ENCODE results near the gene ZNF587.
A peak's percentile ranks its signal among the peaks of the same experiment; 100 is the strongest.
"Not testable (repeated sequence)": the region's sequence is repeated elsewhere in the genome, so short reads cannot be mapped to it uniquely, and the experiment has no call there.

Gene ZNF587

DNA sequence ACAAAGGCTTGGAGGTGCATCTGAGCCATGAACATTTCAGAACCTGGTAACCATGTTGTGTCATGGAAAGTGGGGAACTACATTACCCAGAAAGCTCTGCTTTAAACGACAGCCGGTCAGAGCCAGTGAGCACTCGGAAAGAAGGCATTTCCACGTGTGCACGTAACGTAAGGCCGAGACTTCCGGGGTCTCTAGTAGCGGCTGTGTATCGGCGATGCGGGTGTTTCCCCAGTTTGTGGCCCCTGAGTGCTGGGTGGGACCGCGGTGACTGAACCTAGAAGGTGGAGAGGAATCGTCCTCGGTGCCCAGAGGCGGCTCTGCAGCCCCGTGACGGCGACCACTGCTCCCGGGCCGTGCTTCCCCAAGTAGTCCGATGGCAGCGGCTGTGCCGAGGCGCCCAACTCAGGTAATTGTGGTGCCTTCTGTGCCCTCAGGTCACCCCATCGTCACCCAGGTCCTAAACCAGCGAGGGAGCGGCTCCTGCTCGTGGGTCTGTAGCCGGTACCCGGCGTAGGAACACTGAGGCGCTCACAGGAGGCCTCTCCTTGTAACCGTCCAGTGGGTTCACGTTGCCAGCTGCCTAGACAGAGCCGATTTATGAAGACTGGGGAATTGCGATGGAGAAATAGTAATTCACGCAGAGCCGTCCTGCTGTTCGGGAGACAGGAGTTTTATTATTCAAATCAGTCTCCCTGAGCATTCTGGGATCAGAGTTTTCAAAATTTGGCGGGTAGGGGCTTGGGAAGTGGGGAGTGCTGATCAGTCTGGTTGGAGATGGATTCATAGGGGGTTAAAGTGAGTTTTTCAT is at the start of gene ZNF587:
Gene ZNF587 (plus strand): TSS at position 194 of the 808 bp plus-strand sequence. CDS start 180 bp downstream, at position 374.
- DNase-seq, result peak; percentile 86 to 90

DNA sequence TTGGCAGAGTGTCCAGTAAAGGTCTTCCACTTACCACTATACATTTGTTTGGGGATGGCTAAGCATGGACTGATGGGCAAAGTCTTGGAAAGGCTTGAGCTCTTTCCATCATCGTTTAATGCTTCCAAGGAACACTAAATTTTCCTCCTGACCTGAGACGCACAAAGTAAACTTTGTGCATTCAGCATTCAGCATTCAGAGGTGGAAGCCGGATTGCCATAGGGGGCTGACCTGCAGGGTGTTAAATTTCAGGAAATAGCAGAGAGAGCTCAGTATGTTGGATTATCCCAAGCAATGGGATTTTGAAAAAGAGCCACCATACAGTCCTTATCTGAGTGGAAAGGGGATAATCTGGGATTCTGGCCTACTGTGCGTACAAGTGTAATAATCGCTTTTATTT is 49.0 kb upstream of the ZNF587 start:
- DNase-seq, result no peak

DNA sequence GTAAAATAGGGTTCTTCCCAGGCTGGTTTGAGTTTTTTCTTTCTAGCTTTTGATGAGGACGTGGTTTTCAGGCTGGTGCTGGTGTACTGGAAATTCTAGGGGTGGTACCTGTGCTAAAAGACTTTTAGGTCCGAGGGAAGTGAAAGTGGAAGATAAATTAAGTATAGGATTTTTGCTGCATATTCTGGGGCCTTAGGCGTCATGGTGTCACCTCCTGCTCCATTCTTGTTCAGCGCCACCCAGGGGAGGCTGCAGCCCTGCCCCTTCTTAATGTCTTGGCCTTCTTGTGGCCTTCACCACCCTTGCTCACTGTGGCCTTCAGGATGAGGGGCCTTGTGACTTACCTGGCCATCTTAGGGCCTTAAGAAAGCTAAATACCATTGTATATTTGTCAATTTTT is 47.4 kb upstream of the ZNF587 start:
- DNase-seq, result no peak

DNA sequence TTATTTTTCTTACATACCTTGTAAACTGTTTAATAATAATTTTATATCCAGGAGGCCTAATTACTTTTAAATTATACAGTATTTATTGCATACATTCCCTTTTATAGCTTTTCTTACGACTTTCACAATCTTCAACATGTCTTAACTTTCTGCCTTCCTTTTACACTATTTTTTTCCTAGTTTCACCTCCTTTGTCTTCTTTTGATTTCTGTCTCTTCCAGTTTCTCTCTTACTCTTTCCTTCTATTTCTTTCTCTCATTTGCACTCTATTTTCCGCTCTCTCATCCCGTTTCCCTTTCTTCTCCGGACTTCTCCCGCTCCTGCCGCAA is 46.4 kb upstream of the ZNF587 start:
- no peak for DNase-seq

DNA sequence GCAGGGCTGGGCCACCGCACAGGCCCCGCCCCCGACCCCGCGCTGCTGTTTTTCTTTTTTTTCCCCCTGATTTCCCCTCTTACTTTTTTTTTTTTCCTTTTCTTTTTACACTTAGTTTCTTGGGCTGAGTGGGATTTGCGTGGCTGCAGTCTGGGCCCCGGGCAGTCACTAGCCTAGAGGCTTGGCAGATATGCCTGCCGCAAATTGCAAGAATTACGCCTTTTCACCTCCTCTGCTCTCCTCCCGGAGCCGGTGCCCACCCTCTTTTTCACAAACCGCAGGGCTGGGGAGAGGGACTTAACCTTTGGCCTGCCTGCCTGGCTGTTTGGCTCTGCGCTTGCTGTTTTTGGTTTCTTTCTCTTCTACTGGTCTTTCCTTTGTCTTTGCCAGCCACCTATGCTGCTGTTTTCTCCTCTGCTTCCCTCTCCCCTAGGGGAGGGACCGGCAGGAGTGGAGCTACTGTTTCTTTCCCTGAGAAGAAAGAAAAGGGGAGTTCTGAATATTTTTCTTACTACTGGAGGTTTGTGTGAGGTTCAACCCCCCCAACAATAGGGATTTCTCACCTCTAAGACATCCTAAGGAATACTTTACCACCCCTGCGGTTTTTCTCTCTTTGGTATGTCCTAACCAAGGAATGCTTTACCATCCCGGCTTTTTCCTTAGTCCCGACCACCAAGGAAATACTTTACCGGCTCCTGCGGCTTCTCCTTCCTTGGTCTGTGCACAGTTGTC is 45.9 kb upstream of the ZNF587 start:
- no peak for DNase-seq

DNA sequence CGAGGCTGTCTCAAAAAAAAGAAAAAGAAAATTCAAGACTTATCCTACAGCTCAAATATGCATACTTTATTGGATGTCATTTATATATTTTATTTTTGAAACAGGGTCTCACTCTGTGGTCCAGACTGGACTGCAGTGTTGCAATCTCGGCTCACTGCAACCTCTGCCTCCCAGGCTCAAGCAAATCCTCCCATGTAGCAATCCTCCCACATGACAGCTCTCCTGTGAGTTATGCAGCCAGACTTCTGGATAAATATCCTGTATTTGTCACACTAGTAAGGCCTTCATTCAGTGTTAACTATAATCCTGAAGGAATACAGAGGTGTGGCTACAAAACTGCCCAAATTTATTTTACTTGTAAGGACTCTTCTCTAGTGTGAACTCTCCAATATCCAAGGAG is 42.1 kb upstream of the ZNF587 start:
- no peak for DNase-seq

DNA sequence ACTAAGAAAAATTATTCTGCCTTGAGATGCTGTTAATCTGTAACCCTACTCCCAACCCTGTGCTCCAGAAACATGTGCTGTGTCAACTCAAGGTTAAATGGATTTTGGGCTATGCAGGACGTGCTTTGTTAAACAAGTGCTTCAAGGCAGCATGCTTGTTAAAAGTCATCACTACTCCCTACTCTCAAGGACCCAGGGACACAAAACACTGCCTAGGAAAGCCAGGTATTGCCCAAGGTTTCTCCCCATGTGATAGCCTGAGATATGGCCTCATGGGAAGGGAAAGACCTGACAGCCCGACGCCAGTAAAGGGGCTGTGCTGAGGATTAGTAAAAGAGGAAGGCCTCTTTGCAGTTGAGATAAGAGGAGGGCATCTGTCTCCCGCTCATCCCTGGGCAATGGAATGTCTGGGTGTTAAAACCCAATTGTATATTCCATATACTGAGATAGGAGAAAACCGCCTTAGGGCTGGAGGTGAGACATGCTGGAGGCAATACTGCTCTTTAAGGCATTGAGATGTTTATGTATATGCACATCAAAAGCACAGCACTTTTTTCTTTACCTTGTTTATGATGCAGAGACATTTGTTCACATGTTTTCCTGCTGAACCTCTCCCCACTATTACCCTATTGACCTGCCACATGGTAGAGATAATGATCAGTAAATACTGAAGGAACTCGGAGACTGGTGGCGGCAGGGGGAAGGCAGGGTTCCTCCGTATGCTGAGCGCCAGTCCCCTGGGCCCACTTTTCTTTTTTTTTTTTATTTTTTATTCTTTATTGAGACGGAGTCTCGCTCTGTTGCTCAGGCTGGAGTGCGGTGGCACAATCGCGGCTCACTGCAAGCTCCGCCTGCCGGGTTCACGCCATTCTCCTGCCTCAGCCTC is 39.0 kb upstream of the ZNF587 start:
- not testable (repeated sequence) for DNase-seq

DNA sequence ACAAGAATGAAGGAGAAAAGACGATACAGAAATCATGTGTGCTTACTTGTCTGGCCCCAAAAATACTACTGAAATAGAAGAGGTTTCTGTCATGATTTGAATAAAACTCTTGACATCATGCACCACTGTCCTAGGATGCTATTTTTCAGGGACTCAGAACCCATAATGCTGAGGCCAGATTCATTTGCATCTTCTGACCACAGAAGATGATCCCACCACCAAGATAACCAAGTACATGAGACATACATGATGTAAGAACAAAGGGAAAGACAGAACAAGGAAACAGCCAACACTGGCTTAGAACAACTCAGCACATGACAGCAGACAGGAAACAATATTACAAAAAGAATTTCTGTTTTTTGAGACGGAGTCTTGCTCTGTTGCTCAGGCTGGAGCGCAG is 37.4 kb upstream of the ZNF587 start:
- no peak for DNase-seq

DNA sequence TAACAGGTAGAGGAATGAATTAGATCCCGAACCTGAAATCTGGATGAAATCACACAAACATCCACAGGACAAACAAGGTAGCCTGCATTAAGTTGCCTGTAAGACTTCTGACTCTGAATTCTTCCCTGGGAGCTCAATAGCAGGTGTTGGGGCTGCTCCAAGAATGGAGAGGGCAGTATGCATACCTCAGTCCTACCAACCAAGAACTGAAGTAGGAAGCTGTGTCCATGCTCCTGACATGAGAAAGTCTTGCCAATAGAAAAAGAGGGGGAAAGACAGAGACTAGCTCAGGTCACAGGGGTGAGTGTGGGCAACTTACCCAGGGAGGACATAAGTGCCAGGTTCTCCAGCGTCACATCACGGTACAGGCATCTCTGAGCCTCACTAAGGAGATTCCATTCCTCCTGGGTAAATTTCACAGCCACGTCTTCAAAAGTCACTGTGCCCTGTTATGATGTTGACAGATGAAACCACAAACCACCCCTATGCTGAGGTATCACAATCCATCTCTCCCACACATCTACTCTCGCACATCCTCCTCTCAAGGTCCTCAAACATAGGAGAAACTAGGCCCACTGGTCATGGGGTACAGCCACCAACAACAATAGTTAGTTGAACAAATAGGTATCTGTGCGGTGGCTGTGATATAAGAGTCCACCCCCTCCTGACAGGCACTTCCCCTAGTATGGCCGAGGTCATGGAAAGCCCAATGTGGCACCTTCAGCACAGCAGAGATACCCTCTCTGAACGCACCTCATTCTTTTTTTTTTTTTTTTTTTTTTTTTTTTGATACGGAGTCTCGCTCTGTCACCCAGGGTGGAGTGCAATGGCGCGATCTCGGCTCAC is 36.5 kb upstream of the ZNF587 start:
- DNase-seq, result not testable (repeated sequence)

DNA sequence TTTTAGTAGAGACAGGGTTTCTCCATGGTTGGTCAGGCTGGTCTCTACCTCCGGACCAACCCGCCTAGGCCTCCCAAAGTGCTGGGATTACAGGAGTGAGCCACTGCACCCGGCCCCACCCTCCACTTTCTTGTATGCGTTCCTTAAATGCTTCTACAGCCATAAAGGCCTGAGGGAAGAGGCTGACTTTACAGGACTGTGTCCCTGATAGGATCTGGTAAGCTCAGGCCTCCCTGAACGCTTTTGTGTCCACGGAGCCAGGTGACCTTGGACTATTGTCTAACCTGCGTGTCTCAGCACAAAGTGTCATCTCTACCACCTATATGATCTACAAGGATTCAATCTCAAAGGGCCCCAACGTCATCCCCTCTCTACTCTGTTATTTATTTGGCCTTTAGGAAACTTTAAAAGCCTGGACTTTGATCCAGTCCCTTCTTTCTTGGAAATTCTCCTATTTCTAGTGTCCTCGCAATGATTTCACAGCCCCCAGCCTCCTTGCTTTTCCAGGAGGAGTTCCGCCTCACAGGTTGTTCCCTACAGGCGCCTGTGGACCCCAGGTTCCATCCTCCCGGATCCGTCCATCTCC is 35.6 kb upstream of the ZNF587 start:
- no peak for DNase-seq

DNA sequence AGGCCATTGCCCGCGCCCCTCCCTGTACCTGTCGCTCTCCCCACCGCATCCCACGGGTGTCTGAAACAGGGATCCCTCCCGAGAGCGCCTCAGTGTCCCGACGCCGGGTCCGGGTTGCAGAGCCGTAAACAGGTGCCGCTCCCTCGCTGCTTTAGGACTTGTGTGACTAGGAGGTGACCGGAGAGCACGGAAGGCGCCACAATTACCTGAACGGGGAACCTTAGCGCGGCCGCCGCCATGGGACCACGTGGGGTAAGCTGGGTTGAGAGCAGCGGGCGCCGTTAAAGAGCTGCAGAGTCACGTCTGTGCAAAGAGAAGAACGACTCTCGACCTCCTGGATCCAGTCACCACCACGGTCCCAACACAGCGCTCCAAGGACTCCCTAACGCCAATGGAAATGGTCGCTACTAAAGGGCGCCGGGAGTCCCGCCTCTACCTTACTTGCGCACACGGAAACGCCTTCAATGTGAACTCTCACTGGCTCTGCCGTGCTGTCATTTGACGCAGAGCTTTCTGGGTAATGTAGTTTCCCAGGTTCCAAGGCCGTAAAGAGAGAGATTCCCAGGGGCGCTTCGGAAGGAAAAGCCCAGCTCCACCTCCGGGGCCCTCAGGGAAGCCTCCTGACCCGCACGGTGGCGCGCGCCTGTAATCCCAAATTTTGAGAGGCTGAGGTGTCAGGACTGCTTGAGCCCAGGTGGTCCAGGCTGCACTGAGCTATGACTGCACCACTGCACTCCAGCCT is 35.0 kb upstream of the ZNF587 start, which contains the start of gene ZNF552:
Gene ZNF552 (minus strand): TSS at position 409 of the 742 bp plus-strand sequence. CDS start 170 bp downstream, at position 239.
- DNase-seq, result peak; percentile 79 to 87

DNA sequence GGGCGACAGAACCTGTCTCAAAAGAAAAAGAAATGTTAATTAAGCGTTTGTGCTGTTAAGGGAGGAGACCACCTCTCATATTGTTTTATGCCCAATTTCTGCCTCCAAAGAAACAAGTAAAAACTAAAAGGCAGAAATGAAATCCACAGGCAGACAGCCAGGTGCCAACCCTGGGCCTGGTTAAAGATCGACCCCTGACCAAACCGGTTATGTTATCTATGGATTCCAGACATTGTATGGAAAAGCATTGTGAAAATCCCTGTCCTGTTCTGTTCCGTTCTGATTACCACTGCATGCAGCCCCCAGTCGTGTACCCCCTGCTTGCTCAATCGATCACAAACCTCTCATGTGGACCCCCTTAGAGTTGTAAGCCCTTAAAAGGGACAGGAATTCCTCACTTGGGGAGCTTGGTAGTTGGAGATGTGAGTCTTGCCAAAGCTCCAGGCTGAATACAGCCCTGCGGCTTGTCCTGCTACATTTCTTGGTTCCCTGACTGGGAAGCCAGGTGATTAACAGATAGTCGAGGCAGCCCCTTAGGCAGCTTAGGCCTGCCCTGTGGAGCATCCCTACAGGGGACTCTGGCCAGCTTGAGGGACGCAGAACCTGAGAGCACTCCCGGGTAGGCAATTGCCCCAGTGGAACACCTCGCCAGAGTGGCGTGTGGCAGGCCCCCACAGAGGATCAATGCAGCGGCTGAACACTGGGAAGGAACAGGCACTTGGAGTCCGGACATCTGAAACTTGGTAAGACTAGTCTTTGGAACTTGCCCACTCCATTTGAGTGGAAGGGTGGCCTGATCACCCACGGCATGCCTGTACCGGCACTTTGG is 34.2 kb upstream of the ZNF587 start:
- no peak for DNase-seq

DNA sequence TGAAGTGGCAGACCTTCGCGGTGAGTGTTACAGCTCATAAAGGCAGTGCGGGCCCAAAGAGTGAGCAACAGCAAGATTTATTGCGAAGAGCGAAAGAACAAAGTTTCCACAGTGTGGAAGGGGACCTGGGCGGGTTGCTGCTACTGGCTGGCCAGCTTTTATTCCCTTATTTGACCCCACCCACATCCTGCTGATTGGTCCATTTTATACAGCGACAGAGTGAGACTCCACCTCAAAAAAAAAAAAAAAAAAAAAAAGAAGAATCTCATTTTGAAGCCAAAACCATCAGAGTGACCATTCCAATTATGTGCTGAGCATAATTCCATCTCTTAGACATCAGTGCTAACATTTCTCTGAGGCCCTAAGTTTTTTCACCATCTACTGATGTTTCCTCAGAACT is 33.0 kb upstream of the ZNF587 start:
- no peak for DNase-seq

DNA sequence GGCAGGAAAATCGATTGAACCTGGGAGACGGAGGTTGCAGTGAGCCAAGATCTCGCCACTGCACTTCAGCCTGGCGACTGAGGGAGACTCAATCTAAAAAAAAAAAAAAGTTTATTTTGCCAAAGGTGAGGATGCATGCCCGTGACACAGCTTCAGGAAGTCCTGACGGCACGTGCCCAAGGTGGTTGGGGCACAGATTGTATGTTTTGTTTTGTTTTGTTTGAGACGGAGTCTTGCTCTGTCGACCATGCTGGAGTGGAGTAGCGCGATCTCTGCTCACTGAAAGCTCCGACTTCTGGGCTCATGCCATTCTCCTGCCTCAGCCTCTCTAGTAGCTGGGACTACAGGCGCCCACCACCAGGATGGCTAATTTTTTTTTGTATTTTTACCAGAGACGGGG is 31.7 kb upstream of the ZNF587 start:
- no peak for DNase-seq

DNA sequence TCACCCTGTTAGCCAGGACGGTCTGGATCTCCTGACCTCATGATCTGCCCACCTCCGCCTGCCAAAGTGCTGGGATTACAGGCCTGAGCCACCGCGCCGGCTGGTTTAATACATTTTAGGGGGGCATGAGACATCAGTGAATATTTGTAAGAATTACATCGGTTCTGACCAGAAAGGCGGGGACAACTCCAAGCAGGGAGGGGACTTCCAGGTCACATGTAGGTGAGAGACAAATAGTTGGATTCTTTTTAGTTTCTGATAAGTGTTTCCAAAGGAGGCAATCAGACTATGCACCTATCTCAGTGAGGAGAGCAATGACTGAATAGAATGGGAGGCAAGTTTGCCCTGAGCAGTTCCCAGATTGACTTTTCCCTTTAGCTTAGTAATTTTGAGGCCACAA is 31.3 kb upstream of the ZNF587 start:
- DNase-seq, result no peak

DNA sequence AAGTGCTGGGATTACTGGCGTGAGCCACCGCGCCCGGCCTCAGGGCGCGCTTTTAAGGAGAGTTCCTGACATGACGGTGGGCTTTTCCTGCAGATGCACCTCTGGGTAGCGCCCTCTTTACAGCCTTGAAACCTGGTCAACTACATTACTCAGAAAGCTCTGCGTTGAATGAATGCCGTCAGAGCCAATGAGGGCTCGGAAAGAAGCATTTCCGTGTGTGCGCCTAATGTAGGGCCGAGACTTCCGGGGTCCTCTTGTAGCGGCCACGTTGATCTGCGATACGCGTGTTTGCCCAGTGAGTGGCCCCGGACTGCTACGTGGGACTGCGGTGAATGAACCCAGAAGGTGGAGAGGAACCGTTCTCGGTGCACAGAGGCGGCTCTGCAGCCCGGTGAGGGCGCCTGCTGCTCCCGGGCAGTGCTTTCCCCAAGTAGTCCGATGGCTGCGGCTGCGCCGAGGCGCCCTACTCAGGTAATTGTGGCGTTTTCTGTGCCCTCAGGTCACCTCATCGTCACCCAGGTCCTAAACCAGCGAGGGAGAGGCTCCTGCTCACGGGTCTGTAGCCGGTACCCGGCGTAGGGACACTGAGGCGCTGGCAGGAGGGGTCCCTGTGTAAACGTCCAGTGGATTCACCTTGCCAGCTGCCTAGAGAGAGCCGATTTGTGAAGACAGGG is 30.0 kb upstream of the ZNF587 start:
- DNase-seq, result peak; percentile 84 to 91

DNA sequence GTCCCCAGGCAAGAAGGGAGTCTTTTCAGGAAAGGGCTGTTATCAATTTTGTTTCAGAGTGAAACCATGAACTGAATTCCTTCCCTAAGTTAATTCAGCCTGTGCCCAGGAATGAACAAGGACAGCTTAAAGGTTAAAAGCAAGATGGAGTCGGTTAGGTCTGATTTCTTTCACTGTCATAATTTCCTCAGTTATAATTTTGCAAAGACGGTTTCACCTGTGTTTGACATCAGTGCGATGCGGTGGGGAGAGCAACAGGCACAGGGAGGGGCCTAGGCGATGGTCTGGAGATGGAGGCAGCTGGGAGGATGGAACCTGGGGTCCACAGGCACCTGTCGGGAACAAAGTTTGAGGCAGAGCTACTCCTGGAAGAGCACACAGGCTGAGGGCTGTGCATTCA is 29.1 kb upstream of the ZNF587 start:
- no peak for DNase-seq

DNA sequence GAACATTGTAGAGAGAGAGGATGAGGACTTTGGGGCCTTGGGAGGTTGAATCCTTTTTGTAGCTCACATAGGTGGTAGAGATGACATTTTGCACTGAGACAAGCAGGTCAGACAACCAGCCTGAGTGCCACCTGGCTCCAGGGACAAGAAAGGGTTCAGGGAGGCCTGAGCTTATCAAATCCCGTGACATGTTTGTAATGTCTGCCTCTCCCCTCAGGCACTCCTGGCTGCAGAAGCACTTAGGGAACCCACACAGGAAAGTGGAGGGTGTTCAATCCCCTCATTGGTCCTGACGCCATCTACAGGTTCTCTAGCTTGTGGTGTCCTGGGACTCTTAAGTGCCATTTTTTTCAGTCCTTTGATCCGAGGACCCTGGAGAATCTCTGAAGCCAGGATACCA is 28.6 kb upstream of the ZNF587 start:
- DNase-seq, result not testable (repeated sequence)

DNA sequence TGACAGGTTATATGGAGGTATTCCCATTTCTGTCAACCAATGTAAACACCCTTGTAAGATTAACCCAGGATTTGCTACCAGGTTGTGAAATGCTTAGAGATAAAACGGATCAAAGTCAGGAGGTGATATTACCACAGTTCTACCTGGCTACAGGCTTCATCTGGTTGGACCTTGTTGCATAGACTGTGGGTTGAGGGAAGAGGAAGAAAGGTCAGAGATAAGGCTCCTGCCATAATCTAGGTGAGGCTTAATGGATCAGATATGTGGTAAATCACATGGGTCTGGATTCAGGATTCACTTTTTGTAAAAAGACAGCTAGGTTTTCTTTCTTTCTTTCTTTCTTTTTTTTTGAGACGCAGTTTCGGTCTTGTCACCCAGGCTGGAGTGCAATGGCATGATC is 28.2 kb upstream of the ZNF587 start:
- not testable (repeated sequence) for DNase-seq

DNA sequence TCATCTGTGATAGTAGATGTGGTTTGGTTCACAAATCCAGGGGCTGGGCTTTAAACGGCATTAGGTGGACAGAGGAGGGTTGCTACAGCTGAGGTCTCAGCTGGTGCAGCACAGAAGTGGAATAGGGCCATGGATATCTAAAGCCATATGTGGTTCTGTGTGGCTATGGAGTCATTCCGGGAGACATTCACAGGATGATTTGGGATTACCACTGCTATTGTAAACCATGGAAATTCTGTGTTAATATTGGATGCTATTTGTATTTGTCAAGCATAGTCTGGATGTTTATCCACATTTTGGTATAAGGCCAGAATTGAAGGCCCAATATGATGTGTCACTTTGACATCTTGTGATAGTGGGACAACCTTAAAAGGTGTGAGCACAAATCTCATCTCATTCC is 26.5 kb upstream of the ZNF587 start:
- DNase-seq, result not testable (repeated sequence)
